GM12878 (cell line): ENCODE data around the gene IL17RB. TPM values are rescaled to one million over a fixed set of nuclear protein-coding genes. Genes with fewer than 3 reads are reported as not detected.

Experiments
- ATAC-seq: fragments of 200-7000 bp; cut with Tn5 transposase; 3 replicates; pipeline ENCODE4 v1.9.1; 2020; ENCODE audit warnings: mild to moderate bottlenecking, moderate library complexity
- BruUV-seq: library from RNA; stranded (reverse); fragments of 400-500 nt; replicated peaks from 2 replicates; lab custom pipeline; 2021; lab: Mats Ljungman, UMichigan
- CTCF ChIA-PET: fragments of 300-600 bp; sonication (Branson Sonifier 250); formaldehyde crosslinking; extraction: SDS; loops from one replicate; lab custom pipeline; 2021; ENCODE audit warnings: inconsistent platforms; lab: Yijun Ruan, JAX
- POLR2A ChIA-PET: fragments of 350-600 bp; formaldehyde crosslinking; extraction: SDS; loops from one replicate; lab custom pipeline; 2021; ENCODE audit warnings: inconsistent platforms; lab: Charles Lee
- RAD21 ChIA-PET: fragments of 300-600 bp; sonication (Branson Sonifier 250); formaldehyde crosslinking; loops from one replicate; lab custom pipeline; 2023; ENCODE audit warnings: antibody characterized with exemption; ENCODE audit not compliant: unreplicated experiment; lab: Charles Lee
- SMC1A ChIA-PET: fragments of 300-600 bp; sonication (Branson Sonifier 250); formaldehyde crosslinking; loops from one replicate; lab custom pipeline; 2023; ENCODE audit not compliant: unreplicated experiment, uncharacterized antibody; lab: Charles Lee
- DNase-seq: peaks from one replicate; pipeline ENCODE4 v3.0.0-alpha.2; 2011; ENCODE audit warnings: low read depth, low spot score
- FAIRE-seq: peaks from 3 replicates; lab custom pipeline; 2011; peaks lifted over from hg19 to GRCh38; lab: Jason Lieb, UNC
- H2AFZ ChIP-seq: 2 replicates; pipeline ENCODE4 v1.6.0; 2011; ENCODE audit warnings: low read depth, low read length, control low read depth; ENCODE audit not compliant: control insufficient read depth
- H3K27ac ChIP-seq: 2 replicates; pipeline ENCODE4 v1.5.1; 2011; ENCODE audit warnings: control low read depth; ENCODE audit not compliant: control insufficient read depth, insufficient read depth
- H3K27me3 ChIP-seq, 2 experiments: replicated peaks in 1 of 2; 2 replicates each; pipeline versions ENCODE4 v1.6.0 to v1.6.1; 2011; ENCODE audit warnings: low read length in 1 of 2; ENCODE audit not compliant: control insufficient read depth in 2 of 2, insufficient read depth in 2 of 2
- H3K36me3 ChIP-seq, 2 experiments: 2 replicates each; pipeline ENCODE4 v1.5.1; 2011; ENCODE audit warnings: low read length in 1 of 2; ENCODE audit not compliant: control insufficient read depth in 2 of 2, insufficient read depth in 2 of 2
- H3K4me1 ChIP-seq: 2 replicates; pipeline ENCODE4 v1.6.1; 2011; ENCODE audit warnings: mild to moderate bottlenecking, low read length, moderate library complexity, mixed read lengths; ENCODE audit not compliant: control insufficient read depth, insufficient read depth
- H3K4me2 ChIP-seq: 2 replicates; pipeline ENCODE4 v1.6.0; 2011; ENCODE audit warnings: control low read depth; ENCODE audit not compliant: control insufficient read depth, insufficient read depth
- H3K4me3 ChIP-seq: fragments of 200-600 bp; sonication (generic); 2 replicates; pipeline ENCODE4 v1.5.1; 2016
- H3K79me2 ChIP-seq: 2 replicates; pipeline ENCODE4 v1.6.0; 2011; ENCODE audit warnings: low read length; ENCODE audit not compliant: control insufficient read depth, insufficient read depth
- H3K9ac ChIP-seq: 2 replicates; pipeline ENCODE4 v1.8.0; 2011; ENCODE audit warnings: low read length, control low read depth, mixed read lengths; ENCODE audit not compliant: control insufficient read depth, insufficient read depth
- H3K9me3 ChIP-seq: replicated peaks from 3 replicates; pipeline ENCODE4 v1.5.1; 2011; ENCODE audit warnings: mild to moderate bottlenecking, low read length; ENCODE audit not compliant: control insufficient read depth, insufficient read depth
- H4K20me1 ChIP-seq: 2 replicates; pipeline ENCODE4 v1.6.0; 2011; ENCODE audit not compliant: control insufficient read depth, insufficient read depth
- CREM ChIP-seq: IDR thresholded peaks from 2 replicates; pipeline ENCODE4 v1.6.1; 2014; ENCODE audit warnings: antibody characterized with exemption, low read depth
- GATAD2B ChIP-seq: fragments of 450-650 bp; conservative IDR thresholded peaks from 2 replicates; pipeline ENCODE4 v1.6.1; 2017; ENCODE audit warnings: low read depth, mild to moderate bottlenecking, moderate library complexity
- KLF5 ChIP-seq: fragments of 450-650 bp; IDR thresholded peaks from 2 replicates; pipeline ENCODE4 v1.6.1; 2014; ENCODE audit warnings: mild to moderate bottlenecking; ENCODE audit not compliant: partially characterized antibody
- NFYB ChIP-seq: IDR thresholded peaks from 2 replicates; pipeline ENCODE4 v1.6.1; 2011; ENCODE audit warnings: low read depth, mild to moderate bottlenecking, low read length, improper control_type of control experiment, moderate library complexity; ENCODE audit not compliant: insufficient read depth
- PML ChIP-seq: IDR thresholded peaks from 2 replicates; pipeline ENCODE4 v1.6.1; 2012; ENCODE audit warnings: low read length, inconsistent platforms
- SUZ12 ChIP-seq: fragments of 200-600 bp; sonication (generic); IDR thresholded peaks from one replicate; pipeline ENCODE4 v1.6.1; 2018; ENCODE audit warnings: antibody characterized with exemption, mild to moderate bottlenecking; ENCODE audit not compliant: unreplicated experiment
- WGBS: methylation state at CpG from one replicate; pipeline ENCODE4 v1.1.6; 2016; ENCODE audit warnings: low lambda C conversion rate; ENCODE audit not compliant: insufficient replicate concordance, insufficient coverage; ENCODE audit errors: missing lambda C conversion rate; 5-methylcytosine and 5-hydroxymethylcytosine counted together
- in situ Hi-C: fragments of 300-500 bp; cut with MboI; formaldehyde crosslinking; loops from 9 replicates; pipeline ENCODE4 v1.14.3; 2018; ENCODE audit warnings: mixed read lengths
- intact Hi-C: fragments of 100-400 bp; cut with micrococcal nuclease; formaldehyde crosslinking; loops from one replicate; pipeline ENCODE4 v1.14.2; 2022; ENCODE audit not compliant: unreplicated experiment
- polyA plus RNA-seq, 11 experiments: library from polyadenylated mRNA; depleted of rRNA in 4 of 11; unstranded in 6 of 11; stranded (reverse) in 5 of 11; fragments of >200 nt; fragmentation: Nextera tagmentation in 4 of 11; fragmentation: Illumina TruSeq in 1 of 11; extraction: Ambion mirVana in 4 of 11; extraction: Trizol in 1 of 11; gene quantifications; 1 replicate in 1 of 11; 2 replicates in 10 of 11; pipeline versions ENCODE4 v1.2.1 to v1.2.3, GENCODE V29; 2011 to 2016; ENCODE audit warnings: inconsistent platforms in 2 of 11, missing spikeins in 2 of 11, low read depth in 1 of 11
- total RNA-seq, 4 experiments: library from RNA; depleted of rRNA in 3 of 4; stranded (reverse); fragments of >200 nt in 3 of 4; fragmentation: Illumina TruSeq in 1 of 4; extraction: Trizol in 1 of 4; gene quantifications; 2 replicates each; pipeline versions ENCODE4 v1.2.1 to v1.2.3, GENCODE V29; 2013 to 2021
- TF ChIP-seq, protein P1 (sequence below): fragments of 450-650 bp; formaldehyde crosslinking; IDR thresholded peaks from 2 replicates; pipeline ENCODE4 v1.4.0; 2020; ENCODE audit warnings: mild to moderate bottlenecking, moderate library complexity
- TF ChIP-seq, protein P2 (sequence below): IDR thresholded peaks from 2 replicates; pipeline ENCODE4 v1.6.1; 2012; ENCODE audit warnings: improper control_type of control experiment, low read depth, low read length; ENCODE audit not compliant: insufficient replicate concordance
- TF ChIP-seq, protein P3 (sequence below): IDR thresholded peaks from 2 replicates; pipeline ENCODE4 v1.6.1; 2012; ENCODE audit warnings: low read depth, low read length, improper control_type of control experiment

The IL17RB gene
- total and polyA plus RNA-seq, 10 of the 15 experiments (the other 5 are each of a cell fraction or from before 2014, with no cell fraction given), result 1.9 to 17.2 (median 2.9) TPM

DNA sequence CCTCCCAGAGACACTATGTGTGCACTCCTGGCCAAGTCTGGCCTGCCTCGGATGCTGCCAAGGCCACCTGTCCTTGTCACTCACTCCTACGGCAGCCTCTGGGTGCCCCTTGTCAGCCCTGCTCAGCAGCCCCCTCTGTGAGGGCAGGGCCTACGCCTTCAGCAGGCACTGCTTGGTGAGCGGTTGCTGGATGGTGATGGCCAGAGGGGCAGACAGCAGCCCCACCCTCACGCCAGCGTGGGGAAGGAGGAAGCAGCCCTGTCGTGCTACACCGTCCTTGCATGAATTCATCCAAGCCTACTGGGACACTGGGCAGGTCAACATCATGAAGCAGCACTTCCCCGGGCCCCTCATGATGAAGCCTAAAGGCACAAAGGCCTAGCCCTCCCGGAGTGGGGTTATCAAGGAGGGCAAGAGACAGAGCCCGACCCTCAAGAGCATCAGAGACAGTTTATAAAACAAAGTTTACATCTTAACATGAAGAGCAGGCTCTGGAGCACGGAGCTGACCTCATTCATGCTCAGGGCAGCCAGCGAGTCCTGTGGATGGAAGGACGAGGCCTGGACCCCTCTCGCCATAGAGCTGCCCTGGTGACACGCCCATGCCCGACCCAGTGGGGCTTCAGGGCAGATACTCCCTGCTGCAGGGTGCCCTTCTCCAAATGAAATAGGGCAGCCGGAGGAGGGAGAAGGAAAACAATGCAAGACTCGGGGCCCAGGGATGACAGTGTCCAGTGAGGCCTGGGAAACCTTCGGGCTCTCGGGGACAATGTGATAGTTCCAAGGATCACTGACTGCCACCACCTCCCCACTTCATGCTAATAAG lies 25.4 kb upstream of the IL17RB start:
- POLR2A ChIA-PET, result no interaction called here
- BruUV-seq, result no TSS peak
- no peaks in the 10 kb centered on the region for H3K4me1 ChIP-seq
- H4K20me1 ChIP-seq, result no peaks in the 10 kb centered on the region
- WGBS, result 35% methylated on average over 21 of the region's 21 CpGs
- DNase-seq (no peak), FAIRE-seq (no peak), ATAC-seq (no peak)
- H3K36me3 ChIP-seq, result peaks cover 4% of the 10 kb centered on the region in 2 experiments; a peak in 3 of 4 replicates
- H3K27me3 ChIP-seq, result no peaks in the 10 kb centered on the region
- H2AFZ ChIP-seq, result no peak overlapping the region
- CTCF ChIA-PET, result interaction anchor here (1.0 kb wide), 1 partner anchor 10 kb away, joined by 3 read pairs; no protein-coding TSS in a partner anchor
- H3K27ac ChIP-seq, result no peak overlapping the region
- H3K79me2 ChIP-seq, result no peaks in the 10 kb centered on the region
- in situ Hi-C loops, result no loop called here
- no peak overlapping the region for H3K4me2 ChIP-seq
- TF ChIP-seq, protein P1, sequence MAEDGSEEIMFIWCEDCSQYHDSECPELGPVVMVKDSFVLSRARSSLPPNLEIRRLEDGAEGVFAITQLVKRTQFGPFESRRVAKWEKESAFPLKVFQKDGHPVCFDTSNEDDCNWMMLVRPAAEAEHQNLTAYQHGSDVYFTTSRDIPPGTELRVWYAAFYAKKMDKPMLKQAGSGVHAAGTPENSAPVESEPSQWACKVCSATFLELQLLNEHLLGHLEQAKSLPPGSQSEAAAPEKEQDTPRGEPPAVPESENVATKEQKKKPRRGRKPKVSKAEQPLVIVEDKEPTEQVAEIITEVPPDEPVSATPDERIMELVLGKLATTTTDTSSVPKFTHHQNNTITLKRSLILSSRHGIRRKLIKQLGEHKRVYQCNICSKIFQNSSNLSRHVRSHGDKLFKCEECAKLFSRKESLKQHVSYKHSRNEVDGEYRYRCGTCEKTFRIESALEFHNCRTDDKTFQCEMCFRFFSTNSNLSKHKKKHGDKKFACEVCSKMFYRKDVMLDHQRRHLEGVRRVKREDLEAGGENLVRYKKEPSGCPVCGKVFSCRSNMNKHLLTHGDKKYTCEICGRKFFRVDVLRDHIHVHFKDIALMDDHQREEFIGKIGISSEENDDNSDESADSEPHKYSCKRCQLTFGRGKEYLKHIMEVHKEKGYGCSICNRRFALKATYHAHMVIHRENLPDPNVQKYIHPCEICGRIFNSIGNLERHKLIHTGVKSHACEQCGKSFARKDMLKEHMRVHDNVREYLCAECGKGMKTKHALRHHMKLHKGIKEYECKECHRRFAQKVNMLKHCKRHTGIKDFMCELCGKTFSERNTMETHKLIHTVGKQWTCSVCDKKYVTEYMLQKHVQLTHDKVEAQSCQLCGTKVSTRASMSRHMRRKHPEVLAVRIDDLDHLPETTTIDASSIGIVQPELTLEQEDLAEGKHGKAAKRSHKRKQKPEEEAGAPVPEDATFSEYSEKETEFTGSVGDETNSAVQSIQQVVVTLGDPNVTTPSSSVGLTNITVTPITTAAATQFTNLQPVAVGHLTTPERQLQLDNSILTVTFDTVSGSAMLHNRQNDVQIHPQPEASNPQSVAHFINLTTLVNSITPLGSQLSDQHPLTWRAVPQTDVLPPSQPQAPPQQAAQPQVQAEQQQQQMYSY (CRISPR knock-in tag), result no peak
- TF ChIP-seq, protein P2, sequence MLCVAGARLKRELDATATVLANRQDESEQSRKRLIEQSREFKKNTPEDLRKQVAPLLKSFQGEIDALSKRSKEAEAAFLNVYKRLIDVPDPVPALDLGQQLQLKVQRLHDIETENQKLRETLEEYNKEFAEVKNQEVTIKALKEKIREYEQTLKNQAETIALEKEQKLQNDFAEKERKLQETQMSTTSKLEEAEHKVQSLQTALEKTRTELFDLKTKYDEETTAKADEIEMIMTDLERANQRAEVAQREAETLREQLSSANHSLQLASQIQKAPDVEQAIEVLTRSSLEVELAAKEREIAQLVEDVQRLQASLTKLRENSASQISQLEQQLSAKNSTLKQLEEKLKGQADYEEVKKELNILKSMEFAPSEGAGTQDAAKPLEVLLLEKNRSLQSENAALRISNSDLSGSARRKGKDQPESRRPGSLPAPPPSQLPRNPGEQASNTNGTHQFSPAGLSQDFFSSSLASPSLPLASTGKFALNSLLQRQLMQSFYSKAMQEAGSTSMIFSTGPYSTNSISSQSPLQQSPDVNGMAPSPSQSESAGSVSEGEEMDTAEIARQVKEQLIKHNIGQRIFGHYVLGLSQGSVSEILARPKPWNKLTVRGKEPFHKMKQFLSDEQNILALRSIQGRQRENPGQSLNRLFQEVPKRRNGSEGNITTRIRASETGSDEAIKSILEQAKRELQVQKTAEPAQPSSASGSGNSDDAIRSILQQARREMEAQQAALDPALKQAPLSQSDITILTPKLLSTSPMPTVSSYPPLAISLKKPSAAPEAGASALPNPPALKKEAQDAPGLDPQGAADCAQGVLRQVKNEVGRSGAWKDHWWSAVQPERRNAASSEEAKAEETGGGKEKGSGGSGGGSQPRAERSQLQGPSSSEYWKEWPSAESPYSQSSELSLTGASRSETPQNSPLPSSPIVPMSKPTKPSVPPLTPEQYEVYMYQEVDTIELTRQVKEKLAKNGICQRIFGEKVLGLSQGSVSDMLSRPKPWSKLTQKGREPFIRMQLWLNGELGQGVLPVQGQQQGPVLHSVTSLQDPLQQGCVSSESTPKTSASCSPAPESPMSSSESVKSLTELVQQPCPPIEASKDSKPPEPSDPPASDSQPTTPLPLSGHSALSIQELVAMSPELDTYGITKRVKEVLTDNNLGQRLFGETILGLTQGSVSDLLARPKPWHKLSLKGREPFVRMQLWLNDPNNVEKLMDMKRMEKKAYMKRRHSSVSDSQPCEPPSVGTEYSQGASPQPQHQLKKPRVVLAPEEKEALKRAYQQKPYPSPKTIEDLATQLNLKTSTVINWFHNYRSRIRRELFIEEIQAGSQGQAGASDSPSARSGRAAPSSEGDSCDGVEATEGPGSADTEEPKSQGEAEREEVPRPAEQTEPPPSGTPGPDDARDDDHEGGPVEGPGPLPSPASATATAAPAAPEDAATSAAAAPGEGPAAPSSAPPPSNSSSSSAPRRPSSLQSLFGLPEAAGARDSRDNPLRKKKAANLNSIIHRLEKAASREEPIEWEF, result no peak
- TF ChIP-seq GATAD2B, result no peak
- TF ChIP-seq KLF5, result no peak
- TF ChIP-seq SUZ12, result no peak
- no peak for TF ChIP-seq NFYB
- TF ChIP-seq, protein P3, sequence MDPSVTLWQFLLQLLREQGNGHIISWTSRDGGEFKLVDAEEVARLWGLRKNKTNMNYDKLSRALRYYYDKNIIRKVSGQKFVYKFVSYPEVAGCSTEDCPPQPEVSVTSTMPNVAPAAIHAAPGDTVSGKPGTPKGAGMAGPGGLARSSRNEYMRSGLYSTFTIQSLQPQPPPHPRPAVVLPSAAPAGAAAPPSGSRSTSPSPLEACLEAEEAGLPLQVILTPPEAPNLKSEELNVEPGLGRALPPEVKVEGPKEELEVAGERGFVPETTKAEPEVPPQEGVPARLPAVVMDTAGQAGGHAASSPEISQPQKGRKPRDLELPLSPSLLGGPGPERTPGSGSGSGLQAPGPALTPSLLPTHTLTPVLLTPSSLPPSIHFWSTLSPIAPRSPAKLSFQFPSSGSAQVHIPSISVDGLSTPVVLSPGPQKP, result no peak
- no peak for TF ChIP-seq CREM
- TF ChIP-seq PML, result no peak
- intact Hi-C loops, result no loop called here
- SMC1A ChIA-PET, result no interaction called here
- no peak overlapping the region for H3K4me3 ChIP-seq
- RAD21 ChIA-PET, result no interaction called here
- H3K9ac ChIP-seq, result no peak overlapping the region
- no peaks in the 10 kb centered on the region for H3K9me3 ChIP-seq
